Measurements from ENCODE around the gene SRGAP3.

DNA sequence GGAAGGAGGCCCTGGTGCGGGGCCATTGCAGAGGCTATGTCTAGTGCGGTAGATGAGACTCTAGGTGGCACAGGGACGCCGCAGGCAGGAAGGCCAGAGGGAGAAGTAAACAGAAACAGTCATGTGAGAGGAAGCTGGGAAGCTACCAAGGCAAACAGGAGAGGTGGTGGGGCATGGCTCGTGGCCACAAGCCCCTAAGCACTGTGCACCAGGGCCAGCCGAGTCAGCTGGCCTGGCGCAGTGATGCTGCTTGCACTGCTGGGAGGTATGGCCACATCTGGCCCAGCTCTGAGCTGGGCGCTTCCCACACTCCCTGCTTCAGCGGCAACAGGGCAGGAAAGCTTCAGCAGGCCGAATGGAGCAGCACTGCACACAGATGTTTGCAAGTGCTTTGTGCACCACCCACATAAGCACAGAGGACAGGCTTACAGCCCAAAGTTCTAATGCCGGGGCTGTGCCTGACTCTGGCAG lies 76.6 kb downstream of the SRGAP3 start:
- no peak for TF ChIP-seq CTCF (conservative IDR thresholded peaks at IDR 0.05)
- TF ChIP-seq ZFX (IDR thresholded peaks at IDR 0.05) = no peak

Measured in C4-2B (cell line).